Colonic mucosa (tissue), 4 donors: ENCODE data around the gene NXPH1. TPM values are rescaled to one million over a fixed set of nuclear protein-coding genes. Genes with fewer than 3 reads are reported as not detected.

Source experiments
- DNase-seq: peaks from one replicate; pipeline ENCODE4 v3.0.0-alpha.2; 2020
- H3K27ac ChIP-seq: fragments of 200-600 bp; one replicate; pipeline ENCODE4 v1.8.0; 2021
- H3K27me3 ChIP-seq: fragments of 200-600 bp; one replicate; pipeline ENCODE4 v1.8.0; 2021
- H3K36me3 ChIP-seq: fragments of 200-600 bp; one replicate; pipeline ENCODE4 v1.8.0; 2021
- H3K4me1 ChIP-seq: fragments of 200-600 bp; one replicate; pipeline ENCODE4 v1.8.0; 2021; ENCODE audit warnings: mild to moderate bottlenecking
- H3K4me3 ChIP-seq: fragments of 200-600 bp; one replicate; pipeline ENCODE4 v1.8.0; 2021
- H3K9ac ChIP-seq, 2 donors: one replicate each; pipeline ENCODE4 v1.7.0; 2013; ENCODE audit warnings: control low read depth in 2 of 2, low read depth in 2 of 2, low read length in 2 of 2
- H3K9me3 ChIP-seq: fragments of 200-600 bp; one replicate; pipeline ENCODE4 v1.8.0; 2021
- intact Hi-C: fragments of 100-400 bp; cut with DNase I; formaldehyde crosslinking; loops from one replicate; pipeline ENCODE4 v1.14.1; 2022
- total RNA-seq, 2 donors: library from RNA; stranded (reverse); fragmentation: NEBNext Ultra II Directional in 1 of 2; extraction: Animal tissue kit (Norgen Biotek cat#: 25700) in 1 of 2; gene quantifications; one replicate each; pipeline ENCODE4 v1.2.1, GENCODE V29; 2021
- TF ChIP-seq, protein P1 (sequence below): fragments of 200-600 bp; IDR thresholded peaks from one replicate; pipeline ENCODE4 v1.8.0; 2022; ENCODE audit warnings: antibody characterized with exemption, mild to moderate bottlenecking
- donor health status: healthy.
- donor health status: DM: no; HTN: no; CAD: no.
- donor health status: DM: no; HTN: no; CAD: no.

NXPH1 gene
- total RNA-seq, 2 donors from 2014 or later: 0.30 TPM; not detected in 1

DNA sequence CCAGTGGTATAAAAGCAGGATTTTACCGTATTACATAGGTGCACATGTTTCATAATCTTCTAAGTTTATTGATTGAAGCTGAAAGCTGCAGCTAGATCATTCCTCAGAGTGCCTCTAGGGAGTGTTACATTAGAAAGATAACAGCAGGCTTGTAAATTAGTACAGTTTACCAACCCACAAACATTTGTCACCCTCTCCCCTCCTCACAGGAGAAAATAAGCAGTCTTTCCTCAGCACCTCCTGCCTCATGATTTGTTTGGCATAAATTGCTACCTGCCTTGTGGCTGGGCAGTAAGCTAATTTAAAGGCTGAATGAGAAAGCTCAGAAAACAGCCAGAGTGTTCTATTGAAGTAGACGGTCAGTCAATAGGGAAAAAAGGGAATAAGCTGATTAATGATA, 74.2 kb downstream of the NXPH1 start:
- TF ChIP-seq, protein P1, sequence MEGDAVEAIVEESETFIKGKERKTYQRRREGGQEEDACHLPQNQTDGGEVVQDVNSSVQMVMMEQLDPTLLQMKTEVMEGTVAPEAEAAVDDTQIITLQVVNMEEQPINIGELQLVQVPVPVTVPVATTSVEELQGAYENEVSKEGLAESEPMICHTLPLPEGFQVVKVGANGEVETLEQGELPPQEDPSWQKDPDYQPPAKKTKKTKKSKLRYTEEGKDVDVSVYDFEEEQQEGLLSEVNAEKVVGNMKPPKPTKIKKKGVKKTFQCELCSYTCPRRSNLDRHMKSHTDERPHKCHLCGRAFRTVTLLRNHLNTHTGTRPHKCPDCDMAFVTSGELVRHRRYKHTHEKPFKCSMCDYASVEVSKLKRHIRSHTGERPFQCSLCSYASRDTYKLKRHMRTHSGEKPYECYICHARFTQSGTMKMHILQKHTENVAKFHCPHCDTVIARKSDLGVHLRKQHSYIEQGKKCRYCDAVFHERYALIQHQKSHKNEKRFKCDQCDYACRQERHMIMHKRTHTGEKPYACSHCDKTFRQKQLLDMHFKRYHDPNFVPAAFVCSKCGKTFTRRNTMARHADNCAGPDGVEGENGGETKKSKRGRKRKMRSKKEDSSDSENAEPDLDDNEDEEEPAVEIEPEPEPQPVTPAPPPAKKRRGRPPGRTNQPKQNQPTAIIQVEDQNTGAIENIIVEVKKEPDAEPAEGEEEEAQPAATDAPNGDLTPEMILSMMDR: no peak
- no peak overlapping the region for H3K9ac ChIP-seq

GRCh38 chr7:8509621-8510020, 76.2 kb downstream of the NXPH1 start:
- no peaks in the 10 kb centered on the region for H3K4me1 ChIP-seq
- no peak overlapping the region for H3K9ac ChIP-seq
- no peak overlapping the region for H3K27ac ChIP-seq
- TF ChIP-seq, protein P1: no peak
- intact Hi-C loops: no loop called here
- H3K36me3 ChIP-seq: no peaks in the 10 kb centered on the region
- no peaks in the 10 kb centered on the region for H3K9me3 ChIP-seq
- DNase-seq: no peak
- no peak overlapping the region for H3K4me3 ChIP-seq
- no peaks in the 10 kb centered on the region for H3K27me3 ChIP-seq

More for the DNA sequence above, 74.2 kb downstream of the NXPH1 start:
- no peak overlapping the region for H3K4me3 ChIP-seq
- H3K36me3 ChIP-seq: no peaks in the 10 kb centered on the region
- intact Hi-C loops: no loop called here
- DNase-seq: no peak
- H3K4me1 ChIP-seq: no peaks in the 10 kb centered on the region
- H3K27me3 ChIP-seq: no peaks in the 10 kb centered on the region
- no peak overlapping the region for H3K27ac ChIP-seq
- no peaks in the 10 kb centered on the region for H3K9me3 ChIP-seq

GRCh38 chr7:8511855-8512254, 78.4 kb downstream of the NXPH1 start:
- intact Hi-C loops: no loop called here
- H3K27me3 ChIP-seq: no peaks in the 10 kb centered on the region
- TF ChIP-seq, protein P1: no peak
- no peak overlapping the region for H3K27ac ChIP-seq
- H3K36me3 ChIP-seq: no peaks in the 10 kb centered on the region
- DNase-seq: no peak
- H3K9ac ChIP-seq: no peak overlapping the region
- no peak overlapping the region for H3K4me3 ChIP-seq
- H3K4me1 ChIP-seq: no peaks in the 10 kb centered on the region
- no peaks in the 10 kb centered on the region for H3K9me3 ChIP-seq

- intact Hi-C loops: no loop called here
- H3K27ac ChIP-seq: no peak overlapping the region
Observed at GRCh38 chr7:8514781-8515519, 81.5 kb downstream of the NXPH1 start.

GRCh38 chr7:8515640-8516185, 82.3 kb downstream of the NXPH1 start:
- intact Hi-C loops: no loop called here
- no peaks in the 10 kb centered on the region for H3K9me3 ChIP-seq
- H3K9ac ChIP-seq: no peak overlapping the region
- H3K4me1 ChIP-seq: no peaks in the 10 kb centered on the region
- H3K36me3 ChIP-seq: no peaks in the 10 kb centered on the region
- no peaks in the 10 kb centered on the region for H3K27me3 ChIP-seq
- TF ChIP-seq, protein P1: no peak
- no peak overlapping the region for H3K4me3 ChIP-seq
- no peak for DNase-seq
- H3K27ac ChIP-seq: no peak overlapping the region

More at GRCh38 chr7:8514781-8515519, 81.5 kb downstream of the NXPH1 start:
- DNase-seq: no peak
- no peak overlapping the region for H3K9ac ChIP-seq
- no peaks in the 10 kb centered on the region for H3K27me3 ChIP-seq
- H3K4me1 ChIP-seq: no peaks in the 10 kb centered on the region
- TF ChIP-seq, protein P1: no peak
- H3K36me3 ChIP-seq: no peaks in the 10 kb centered on the region
- H3K4me3 ChIP-seq: no peak overlapping the region
- H3K9me3 ChIP-seq: no peaks in the 10 kb centered on the region
